ENCODE results near the gene PNMT.

Gene PNMT

GRCh38 chr17:39648616-39649366, 19.5 kb upstream of the PNMT start:
- no peak overlapping the region for H3K4me3 ChIP-seq (ENCODE audit: low read depth, low read length)
- H3K27me3 ChIP-seq (replicated peaks) = no peaks in the 10 kb centered on the region
- DNase-seq = no peak
- TF ChIP-seq CTCF (IDR thresholded peaks at IDR 0.05; ENCODE audit: low read depth, low read length, missing control alignments) = no peak
- no peaks in the 10 kb centered on the region for H3K36me3 ChIP-seq (replicated peaks)
- in situ Hi-C loops (cut with HindIII; ENCODE audit: low pct_ligation_motif_present, low sequenced_read_pairs) = no loop called here
- H3K27ac ChIP-seq = no peak overlapping the region

- Histone ChIP-seq H3K36me3 (replicated peaks) (no peaks in the 10 kb centered on the region), H3K27me3 (replicated peaks) (no peaks in the 10 kb centered on the region), H3K27ac (no peak overlapping the region), H3K4me3 (ENCODE audit: low read depth, low read length) (no peak overlapping the region)
- in situ Hi-C loops (cut with HindIII; ENCODE audit: low pct_ligation_motif_present, low sequenced_read_pairs) = no loop called here
- DNase-seq = no peak
- TF ChIP-seq CTCF (IDR thresholded peaks at IDR 0.05; ENCODE audit: low read depth, low read length, missing control alignments) = no peak
Measured at GRCh38 chr17:39650121-39650579, 18.1 kb upstream of the PNMT start.

- Histone ChIP-seq H3K4me3 (ENCODE audit: low read depth, low read length) (no peak overlapping the region), H3K36me3 (replicated peaks) (no peaks in the 10 kb centered on the region), H3K27me3 (replicated peaks) (no peaks in the 10 kb centered on the region), H3K27ac (no peak overlapping the region)
- no peak for TF ChIP-seq CTCF (IDR thresholded peaks at IDR 0.05; ENCODE audit: low read depth, low read length, missing control alignments)
- no peak for DNase-seq
- in situ Hi-C loops (cut with HindIII; ENCODE audit: low pct_ligation_motif_present, low sequenced_read_pairs) = no loop called here
Measured at GRCh38 chr17:39651923-39652586, 16.2 kb upstream of the PNMT start.

- no peak overlapping the region for H3K4me3 ChIP-seq (ENCODE audit: low read depth, low read length)
Measured at GRCh38 chr17:39652587-39653315, 15.5 kb upstream of the PNMT start.

GRCh38 chr17:39653316-39653661, 15.0 kb upstream of the PNMT start:
- in situ Hi-C loops (cut with HindIII; ENCODE audit: low pct_ligation_motif_present, low sequenced_read_pairs) = no loop called here
- H3K36me3 ChIP-seq (replicated peaks) = no peaks in the 10 kb centered on the region
- H3K27ac ChIP-seq = no peak overlapping the region
- no peaks in the 10 kb centered on the region for H3K27me3 ChIP-seq (replicated peaks)
- DNase-seq = no peak
- no peak overlapping the region for H3K4me3 ChIP-seq (ENCODE audit: low read depth, low read length)
- no peak for TF ChIP-seq CTCF (IDR thresholded peaks at IDR 0.05; ENCODE audit: low read depth, low read length, missing control alignments)

More at GRCh38 chr17:39652587-39653315, 15.5 kb upstream of the PNMT start:
- DNase-seq = no peak
- Histone ChIP-seq H3K36me3 (replicated peaks) (no peaks in the 10 kb centered on the region), H3K27me3 (replicated peaks) (no peaks in the 10 kb centered on the region), H3K27ac (no peak overlapping the region)
- TF ChIP-seq CTCF (IDR thresholded peaks at IDR 0.05; ENCODE audit: low read depth, low read length, missing control alignments) = no peak
- in situ Hi-C loops (cut with HindIII; ENCODE audit: low pct_ligation_motif_present, low sequenced_read_pairs) = no loop called here

Measured in brain microvascular endothelial cell (primary cell).